Fibroblast of villous mesenchyme (primary cell): ENCODE results near the gene KIF3C. TPM values are rescaled to one million over a fixed set of nuclear protein-coding genes. Genes with fewer than 3 reads are reported as not detected.
"Not testable (repeated sequence)": the region's sequence is repeated elsewhere in the genome, so short reads cannot be mapped to it uniquely, and the experiment has no call there.

Experiments
- DNase-seq: peaks from one replicate; pipeline ENCODE4 v3.0.0-alpha.2; 2010; ENCODE audit warnings: low read depth
- H3K4me3 ChIP-seq: 2 replicates; pipeline ENCODE4 v1.5.1; 2011; ENCODE audit warnings: low read depth, mild to moderate bottlenecking, low read length
- CTCF ChIP-seq: IDR thresholded peaks from 2 replicates; pipeline ENCODE4 v1.5.1; 2012; ENCODE audit warnings: low read depth, mild to moderate bottlenecking, low read length; ENCODE audit not compliant: insufficient read depth
- total RNA-seq: library from RNA; depleted of rRNA; stranded (reverse); fragments of >200 nt; gene quantifications from 2 replicates; pipeline ENCODE4 v1.2.3, GENCODE V29; 2012

Gene KIF3C
- total RNA-seq, 1 donor: 9.9 TPM

- no peak for TF ChIP-seq CTCF
- H3K4me3 ChIP-seq: no peak overlapping the region
- DNase-seq: no peak
These were observed 64.5 kb downstream of the KIF3C start for GRCh38 chr2:25917832-25918231.

GRCh38 chr2:25917411-25917810 is 64.9 kb downstream of the KIF3C start:
- peak; percentile 28 for DNase-seq
- not testable (repeated sequence) for H3K4me3 ChIP-seq

DNA sequence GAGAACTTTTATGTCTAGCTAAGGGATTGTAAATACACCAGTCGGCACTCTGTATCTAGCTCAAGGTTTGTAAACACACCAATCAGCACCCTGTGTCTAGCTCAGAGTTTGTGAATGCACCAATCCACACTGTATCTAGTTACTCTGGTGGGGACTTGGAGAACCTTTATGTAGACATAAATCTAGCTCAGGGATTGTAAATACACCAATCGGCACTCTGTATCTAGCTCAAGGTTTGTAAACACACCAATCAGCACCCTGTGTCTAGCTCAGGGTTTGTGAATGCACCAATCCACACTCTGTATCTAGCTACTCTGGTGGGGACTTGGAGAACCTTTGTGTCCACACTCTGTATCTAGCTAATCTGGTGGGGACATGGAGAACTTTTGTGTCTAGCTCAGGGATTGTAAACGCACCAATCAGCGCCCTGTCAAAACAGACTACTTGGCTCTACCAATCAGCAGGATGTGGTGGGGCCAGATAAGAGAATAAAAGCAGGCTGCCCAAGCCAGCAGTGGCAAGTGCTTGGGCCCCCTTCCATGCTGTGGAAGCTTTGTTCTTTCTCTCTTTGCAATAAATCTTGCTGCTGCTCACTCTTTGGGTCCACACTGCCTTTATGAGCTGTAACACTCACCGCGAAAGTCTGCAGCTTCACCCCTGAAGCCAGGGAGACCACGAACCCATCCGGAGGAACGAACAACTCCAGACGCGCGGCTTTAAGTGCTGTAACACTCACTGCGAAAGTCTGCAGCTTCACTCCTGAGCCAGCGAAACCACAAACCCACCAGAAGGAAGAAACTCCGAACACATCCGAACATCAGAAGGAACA is 66.1 kb downstream of the KIF3C start:
- DNase-seq, H3K4me3 ChIP-seq: not testable (repeated sequence)

DNA sequence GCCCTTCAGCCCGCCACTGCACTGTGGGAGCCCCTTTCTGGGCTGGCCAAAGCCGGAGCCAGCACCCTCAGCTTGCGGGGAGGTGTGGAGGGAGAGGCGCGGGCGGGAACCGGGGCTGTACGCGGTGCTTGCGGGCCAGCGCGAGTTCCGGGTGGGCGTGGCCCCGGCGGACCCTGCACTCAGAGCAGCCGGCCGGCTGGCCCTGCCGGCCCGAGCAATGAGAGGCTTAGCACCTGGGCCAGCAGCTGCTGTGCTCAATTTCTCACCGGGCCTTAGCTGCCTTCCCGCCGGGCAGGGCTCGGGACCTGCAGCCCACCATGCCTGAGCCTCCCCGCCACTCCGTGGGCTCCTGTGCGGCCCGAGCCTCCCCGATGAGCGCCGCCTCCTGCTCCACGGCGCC is 66.9 kb downstream of the KIF3C start:
- DNase-seq, H3K4me3 ChIP-seq: not testable (repeated sequence)

- H3K4me3 ChIP-seq, DNase-seq: not testable (repeated sequence)
These were observed 68.7 kb downstream of the KIF3C start for GRCh38 chr2:25913696-25913973.

DNA sequence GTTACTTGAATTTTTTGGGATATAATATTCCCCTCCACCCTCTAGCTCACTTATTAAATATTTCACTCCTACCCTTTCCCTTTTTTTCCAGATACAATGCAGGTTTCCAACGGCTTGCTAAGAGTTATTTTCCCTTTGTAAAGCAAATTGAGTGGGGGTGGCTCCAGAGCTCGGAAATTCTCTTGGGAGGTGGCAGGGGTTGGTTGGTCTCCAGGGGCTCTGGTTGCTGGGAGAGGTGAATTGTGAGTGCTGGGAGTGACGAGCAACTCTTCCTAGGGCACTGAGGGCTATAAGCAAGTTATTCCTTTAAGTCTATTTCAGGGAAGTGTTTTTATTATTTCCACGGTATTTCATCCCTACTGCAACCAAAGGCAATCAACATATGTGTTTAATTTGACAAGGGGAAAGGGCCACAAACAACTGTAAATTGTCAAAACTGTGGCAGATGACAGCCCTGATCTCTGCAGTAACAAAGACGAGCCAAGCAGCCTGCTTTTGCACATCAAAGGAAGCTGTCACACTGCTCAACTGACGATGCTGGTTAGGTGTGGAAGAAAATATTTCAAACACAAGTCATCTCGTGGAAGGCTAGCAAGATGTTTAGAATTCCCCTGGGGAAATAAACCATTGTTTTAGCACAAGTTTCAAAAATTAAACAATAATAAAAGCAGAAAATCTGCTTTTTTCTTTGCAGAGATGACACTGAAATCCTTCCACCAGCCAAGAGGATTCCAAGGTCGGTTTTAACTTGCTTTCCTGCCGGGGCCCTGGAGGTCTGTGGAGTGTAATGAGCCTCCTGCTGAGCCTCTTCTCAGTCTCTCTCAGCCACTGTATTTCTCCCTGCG is 69.2 kb downstream of the KIF3C start:
- peak; percentile 63 for DNase-seq
- TF ChIP-seq CTCF: no peak
- H3K4me3 ChIP-seq: no peak overlapping the region

- DNase-seq, H3K4me3 ChIP-seq: not testable (repeated sequence)
These were observed 72.7 kb downstream of the KIF3C start for GRCh38 chr2:25909574-25909973.

GRCh38 chr2:25905126-25905525 is 77.2 kb downstream of the KIF3C start:
- no peak for DNase-seq
- TF ChIP-seq CTCF: no peak
- no peak overlapping the region for H3K4me3 ChIP-seq

DNA sequence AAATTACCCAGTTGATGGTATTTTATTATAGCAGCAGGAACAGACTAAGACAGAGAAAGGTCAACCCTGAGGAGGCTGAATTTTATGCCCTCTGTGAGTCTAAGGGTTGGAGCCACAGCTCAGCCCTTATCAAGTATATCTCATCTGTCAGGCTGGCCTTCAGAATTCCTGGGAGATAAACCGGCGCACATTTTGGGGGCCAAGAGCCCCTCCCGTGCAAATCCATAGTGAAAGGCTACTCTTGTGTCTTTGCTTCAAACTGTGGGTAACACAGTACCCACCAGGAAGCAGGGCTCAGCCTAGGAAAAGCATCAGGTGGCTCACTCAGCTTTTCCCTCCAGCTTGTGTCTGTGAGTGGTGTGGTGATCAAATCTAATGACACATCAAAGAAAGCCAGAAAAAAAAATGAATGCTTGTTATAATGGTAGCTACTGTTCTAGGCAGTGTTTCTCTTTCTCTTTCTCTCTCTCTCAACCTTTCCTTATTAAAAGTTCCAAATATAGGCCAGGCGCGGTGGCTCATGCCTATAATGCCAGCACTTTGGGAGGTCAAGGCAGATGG is 79.0 kb downstream of the KIF3C start:
- TF ChIP-seq CTCF: no peak
- no peak for DNase-seq

More for the DNA sequence above, 79.0 kb downstream of the KIF3C start:
- no peak overlapping the region for H3K4me3 ChIP-seq
